Measurements from ENCODE around the gene C20orf204. TPM values are rescaled to one million over a fixed set of nuclear protein-coding genes. Genes with fewer than 3 reads are reported as not detected.
"Not testable (repeated sequence)": the region's sequence is repeated elsewhere in the genome, so short reads cannot be mapped to it uniquely, and the experiment has no call there.

C20orf204 gene
- 1.9 TPM for total RNA-seq

- no peak for DNase-seq (ENCODE audit: low spot score)
Measured at GRCh38 chr20:64035933-64036345, at the start of gene C20orf204. TSS of gene C20orf204 (plus strand) at chr20:64036182. CDS start at chr20:64036324, 142 bp downstream.

- DNase-seq (ENCODE audit: low spot score), result no peak
Measured at GRCh38 chr20:64000906-64001305, 35.1 kb upstream of the C20orf204 start.

GRCh38 chr20:64001607-64002011 is 34.4 kb upstream of the C20orf204 start:
- no peak for DNase-seq (ENCODE audit: low spot score)

GRCh38 chr20:64003960-64004725 is 31.8 kb upstream of the C20orf204 start:
- no peak for DNase-seq (ENCODE audit: low spot score)

GRCh38 chr20:64005394-64005793 is 30.6 kb upstream of the C20orf204 start:
- DNase-seq (ENCODE audit: low spot score), result no peak

GRCh38 chr20:64006490-64006889 is 29.5 kb upstream of the C20orf204 start:
- DNase-seq (ENCODE audit: low spot score), result no peak

- DNase-seq (ENCODE audit: low spot score), result no peak
Measured at GRCh38 chr20:64006902-64007301, 29.1 kb upstream of the C20orf204 start.

GRCh38 chr20:64009811-64010387 is 26.1 kb upstream of the C20orf204 start:
- DNase-seq (ENCODE audit: low spot score), result no peak

- DNase-seq (ENCODE audit: low spot score), result no peak
Measured at GRCh38 chr20:64010711-64011237, 25.2 kb upstream of the C20orf204 start.

GRCh38 chr20:64011366-64011779 is 24.6 kb upstream of the C20orf204 start:
- no peak for DNase-seq (ENCODE audit: low spot score)

GRCh38 chr20:64012385-64013154 is 23.4 kb upstream of the C20orf204 start:
- DNase-seq (ENCODE audit: low spot score), result not testable (repeated sequence)

GRCh38 chr20:64015635-64016034 is 20.3 kb upstream of the C20orf204 start:
- no peak for DNase-seq (ENCODE audit: low spot score)

- no peak for DNase-seq (ENCODE audit: low spot score)
Measured at GRCh38 chr20:64021124-64021975, 14.6 kb upstream of the C20orf204 start.

GRCh38 chr20:64022671-64023360 is 13.2 kb upstream of the C20orf204 start:
- DNase-seq (ENCODE audit: low spot score), result no peak

GRCh38 chr20:64023361-64024140 is 12.4 kb upstream of the C20orf204 start:
- no peak for DNase-seq (ENCODE audit: low spot score)

GRCh38 chr20:64024141-64024990 is 11.6 kb upstream of the C20orf204 start:
- DNase-seq (ENCODE audit: low spot score), result no peak

- no peak for DNase-seq (ENCODE audit: low spot score)
Measured at GRCh38 chr20:64025101-64025825, 10.7 kb upstream of the C20orf204 start.

- no peak for DNase-seq (ENCODE audit: low spot score)
Measured at GRCh38 chr20:64025826-64026412, 10.1 kb upstream of the C20orf204 start.
